Neural progenitor cell (in vitro differentiated cells): ENCODE results near the gene DLG2. TPM values are rescaled to one million over a fixed set of nuclear protein-coding genes. Genes with fewer than 3 reads are reported as not detected.

Experiments used
- DNase-seq: peaks from one replicate; pipeline ENCODE4 v3.0.0-alpha.2; 2016; ENCODE audit warnings: low spot score
- H2AFZ ChIP-seq: fragments of 200-600 bp; sonication (generic); replicated peaks from 2 replicates; pipeline ENCODE4 v1.6.1; 2016; ENCODE audit warnings: antibody characterized with exemption
- H3F3A ChIP-seq: fragments of 200-600 bp; sonication (generic); 2 replicates; pipeline ENCODE4 v1.6.1; 2016; ENCODE audit warnings: antibody characterized with exemption, low read depth
- H3K27ac ChIP-seq: fragments of 200-600 bp; sonication (generic); 2 replicates; pipeline ENCODE4 v1.5.1; 2016; ENCODE audit warnings: mild to moderate bottlenecking
- H3K27me3 ChIP-seq: fragments of 200-600 bp; sonication (generic); 2 replicates; pipeline ENCODE4 v1.6.1; 2016; ENCODE audit warnings: mild to moderate bottlenecking, moderate library complexity
- H3K36me3 ChIP-seq: fragments of 200-600 bp; sonication (generic); 2 replicates; pipeline ENCODE4 v1.5.1; 2016
- H3K4me1 ChIP-seq: fragments of 200-600 bp; sonication (generic); 2 replicates; pipeline ENCODE4 v1.6.1; 2016; ENCODE audit warnings: mixed run types
- H3K4me2 ChIP-seq: fragments of 200-600 bp; sonication (generic); 2 replicates; pipeline ENCODE4 v1.6.1; 2016
- H3K4me3 ChIP-seq: fragments of 200-600 bp; sonication (generic); 2 replicates; pipeline ENCODE4 v1.5.1; 2016
- H3K79me2 ChIP-seq: fragments of 200-600 bp; sonication (generic); 2 replicates; pipeline ENCODE4 v1.6.1; 2016; ENCODE audit warnings: low read depth
- H3K9ac ChIP-seq: fragments of 200-600 bp; sonication (generic); 2 replicates; pipeline ENCODE4 v1.6.1; 2016
- H3K9me3 ChIP-seq: fragments of 200-600 bp; sonication (generic); 2 replicates; pipeline ENCODE4 v1.5.1; 2016; ENCODE audit warnings: low read depth
- H4K20me1 ChIP-seq: fragments of 200-600 bp; sonication (generic); 2 replicates; pipeline ENCODE4 v1.6.1; 2016; ENCODE audit warnings: low read depth
- H3K27ac Mint-ChIP-seq: 3 replicates; pipeline ENCODE4 v1.8.0; 2021; ENCODE audit warnings: mixed read lengths
- H3K27me3 Mint-ChIP-seq: 2 replicates; pipeline ENCODE4 v1.8.0; 2022; ENCODE audit warnings: low read depth, mild to moderate bottlenecking, inconsistent platforms, moderate library complexity, mixed read lengths; ENCODE audit not compliant: insufficient read depth
- H3K36me3 Mint-ChIP-seq: 3 replicates; pipeline ENCODE4 v1.8.0; 2021; ENCODE audit warnings: mixed read lengths
- H3K4me1 Mint-ChIP-seq: 3 replicates; pipeline ENCODE4 v1.8.0; 2021; ENCODE audit warnings: mixed read lengths
- H3K4me3 Mint-ChIP-seq: 3 replicates; pipeline ENCODE4 v1.8.0; 2021; ENCODE audit warnings: mild to moderate bottlenecking, moderate library complexity, mixed read lengths
- H3K9me3 Mint-ChIP-seq: 3 replicates; pipeline ENCODE4 v1.8.0; 2020; ENCODE audit warnings: mixed read lengths
- EZH2 ChIP-seq: fragments of 200-600 bp; sonication (generic); IDR thresholded peaks from 2 replicates; pipeline ENCODE4 v1.6.1; 2017; ENCODE audit warnings: antibody characterized with exemption, mild to moderate bottlenecking, moderate library complexity
- EZH2phosphoT487 ChIP-seq: fragments of 200-600 bp; sonication (generic); IDR thresholded peaks from 2 replicates; pipeline ENCODE4 v1.6.1; 2017; ENCODE audit warnings: antibody characterized with exemption
- total RNA-seq: library from RNA; depleted of rRNA; stranded (reverse); fragments of >200 nt; gene quantifications from 2 replicates; pipeline ENCODE4 v1.2.3, GENCODE V29; 2015; ENCODE audit warnings: low replicate concordance
- TF ChIP-seq, protein P1 (sequence below): fragments of 200-600 bp; sonication (generic); IDR thresholded peaks from 2 replicates; pipeline ENCODE4 v1.5.1; 2017; ENCODE audit warnings: antibody characterized with exemption, mild to moderate bottlenecking

Gene DLG2
- total RNA-seq, 1 donor from 2014 or later, result 7.5 TPM

- Mint-ChIP-seq H3K4me1 (no peaks in the 10 kb centered on the region), H3K36me3 (no peaks in the 10 kb centered on the region), H3K4me3 (no peak overlapping the region), H3K27ac (no peak overlapping the region), H3K27me3 (no peaks in the 10 kb centered on the region), H3K9me3 (no peaks in the 10 kb centered on the region)
- no peaks in the 10 kb centered on the region for H3K79me2 ChIP-seq
- no peaks in the 10 kb centered on the region for H3K9me3 ChIP-seq
- H3K4me2 ChIP-seq, result no peak overlapping the region
- no peaks in the 10 kb centered on the region for H3K36me3 ChIP-seq
- no peak for DNase-seq
- H3K27ac ChIP-seq, result no peak overlapping the region
- no peaks in the 10 kb centered on the region for H3K27me3 ChIP-seq
- no peaks in the 10 kb centered on the region for H4K20me1 ChIP-seq
- no peak overlapping the region for H2AFZ ChIP-seq
- TF ChIP-seq, protein P1, sequence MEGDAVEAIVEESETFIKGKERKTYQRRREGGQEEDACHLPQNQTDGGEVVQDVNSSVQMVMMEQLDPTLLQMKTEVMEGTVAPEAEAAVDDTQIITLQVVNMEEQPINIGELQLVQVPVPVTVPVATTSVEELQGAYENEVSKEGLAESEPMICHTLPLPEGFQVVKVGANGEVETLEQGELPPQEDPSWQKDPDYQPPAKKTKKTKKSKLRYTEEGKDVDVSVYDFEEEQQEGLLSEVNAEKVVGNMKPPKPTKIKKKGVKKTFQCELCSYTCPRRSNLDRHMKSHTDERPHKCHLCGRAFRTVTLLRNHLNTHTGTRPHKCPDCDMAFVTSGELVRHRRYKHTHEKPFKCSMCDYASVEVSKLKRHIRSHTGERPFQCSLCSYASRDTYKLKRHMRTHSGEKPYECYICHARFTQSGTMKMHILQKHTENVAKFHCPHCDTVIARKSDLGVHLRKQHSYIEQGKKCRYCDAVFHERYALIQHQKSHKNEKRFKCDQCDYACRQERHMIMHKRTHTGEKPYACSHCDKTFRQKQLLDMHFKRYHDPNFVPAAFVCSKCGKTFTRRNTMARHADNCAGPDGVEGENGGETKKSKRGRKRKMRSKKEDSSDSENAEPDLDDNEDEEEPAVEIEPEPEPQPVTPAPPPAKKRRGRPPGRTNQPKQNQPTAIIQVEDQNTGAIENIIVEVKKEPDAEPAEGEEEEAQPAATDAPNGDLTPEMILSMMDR, result no peak
- TF ChIP-seq EZH2phosphoT487 (no peak), EZH2 (no peak)
- no peak overlapping the region for H3K4me3 ChIP-seq
- H3K4me1 ChIP-seq, result no peaks in the 10 kb centered on the region
- no peaks in the 10 kb centered on the region for H3F3A ChIP-seq
- H3K9ac ChIP-seq, result no peak overlapping the region
Observed at GRCh38 chr11:84173078-84173477, 1454.1 kb downstream of the DLG2 start.

DNA sequence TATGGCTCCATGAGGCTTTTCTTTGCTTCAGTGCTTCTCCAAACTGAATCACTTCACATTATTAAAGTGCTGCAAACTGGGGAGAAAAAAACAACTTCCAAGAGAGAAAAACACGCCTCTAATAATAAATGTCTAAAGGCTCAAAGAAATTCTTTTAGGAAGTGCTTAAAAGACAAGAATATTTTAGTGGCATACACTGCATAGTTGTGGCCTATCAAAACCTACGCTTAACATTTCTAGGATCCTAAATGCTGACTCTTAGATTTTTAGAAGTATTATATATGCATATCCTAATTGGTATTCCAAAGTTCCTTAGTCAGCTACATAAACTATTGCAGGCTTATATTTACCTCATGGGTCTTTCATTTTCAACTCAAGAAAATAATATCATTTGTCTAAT lies 1462.0 kb downstream of the DLG2 start:
- no peak for DNase-seq
- Histone ChIP-seq H3F3A (no peaks in the 10 kb centered on the region), H3K27me3 (no peaks in the 10 kb centered on the region), H3K36me3 (no peaks in the 10 kb centered on the region), H3K9ac (no peak overlapping the region), H2AFZ (no peak overlapping the region), H4K20me1 (no peaks in the 10 kb centered on the region), H3K9me3 (no peaks in the 10 kb centered on the region), H3K4me3 (no peak overlapping the region), H3K27ac (no peak overlapping the region), H3K4me2 (no peak overlapping the region), H3K79me2 (no peaks in the 10 kb centered on the region), H3K4me1 (no peaks in the 10 kb centered on the region)
- Mint-ChIP-seq H3K4me1 (peaks cover 19% of the 10 kb centered on the region), H3K36me3 (no peaks in the 10 kb centered on the region), H3K27me3 (no peaks in the 10 kb centered on the region), H3K4me3 (no peak overlapping the region), H3K27ac (no peak overlapping the region), H3K9me3 (peaks cover 5% of the 10 kb centered on the region)
- TF ChIP-seq EZH2phosphoT487 (no peak), EZH2 (no peak)
- TF ChIP-seq, protein P1, result no peak

- H3K36me3 Mint-ChIP-seq, result no peaks in the 10 kb centered on the region
- no peak for DNase-seq
- Histone ChIP-seq H3K4me3 (no peak overlapping the region), H3K4me1 (no peaks in the 10 kb centered on the region), H3K79me2 (no peaks in the 10 kb centered on the region), H3K9me3 (no peaks in the 10 kb centered on the region), H4K20me1 (no peaks in the 10 kb centered on the region), H3K27ac (no peak overlapping the region), H3K27me3 (no peaks in the 10 kb centered on the region), H3K36me3 (no peaks in the 10 kb centered on the region), H3F3A (no peaks in the 10 kb centered on the region), H3K9ac (no peak overlapping the region), H3K4me2 (no peak overlapping the region), H2AFZ (no peak overlapping the region)
- peaks cover 5% of the 10 kb centered on the region for H3K9me3 Mint-ChIP-seq
- H3K27ac Mint-ChIP-seq, result no peak overlapping the region
- peaks cover 19% of the 10 kb centered on the region for H3K4me1 Mint-ChIP-seq
- TF ChIP-seq EZH2phosphoT487 (no peak), EZH2 (no peak)
- TF ChIP-seq, protein P1, result no peak
- H3K27me3 Mint-ChIP-seq, result no peaks in the 10 kb centered on the region
- H3K4me3 Mint-ChIP-seq, result no peak overlapping the region
Observed at GRCh38 chr11:84164728-84165127, 1462.4 kb downstream of the DLG2 start.
